Neural progenitor cell (in vitro differentiated cells): ENCODE measurements around the gene NR3C2.

Experiments
- EZH2 ChIP-seq: fragments of 200-600 bp; sonication (generic); IDR thresholded peaks from 2 replicates; pipeline ENCODE4 v1.6.1; 2017; ENCODE audit warnings: antibody characterized with exemption, mild to moderate bottlenecking, moderate library complexity
- TF ChIP-seq, protein P1 (sequence below): fragments of 200-600 bp; sonication (generic); IDR thresholded peaks from 2 replicates; pipeline ENCODE4 v1.5.1; 2017; ENCODE audit warnings: antibody characterized with exemption, mild to moderate bottlenecking

DNA sequence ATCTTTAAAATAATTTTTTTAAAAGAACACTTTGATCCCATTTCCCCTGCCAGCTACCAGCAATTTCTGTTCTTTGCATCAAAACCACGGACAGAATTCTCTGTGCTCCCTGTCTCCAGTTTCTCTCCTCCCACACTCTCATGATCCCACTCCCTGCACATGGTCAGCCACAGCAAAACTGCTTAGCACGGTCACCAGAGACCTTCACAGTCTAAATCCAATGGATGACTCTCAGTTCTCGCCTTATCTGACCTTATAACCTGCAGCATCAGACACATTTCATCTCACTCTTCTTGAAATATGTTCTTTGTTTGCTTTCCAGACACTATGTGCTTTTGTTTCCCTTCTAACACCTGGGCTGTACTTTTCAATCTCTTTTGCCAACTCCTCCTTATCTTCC, 131.5 kb downstream of the NR3C2 start:
- no peak for TF ChIP-seq EZH2
- TF ChIP-seq, protein P1, sequence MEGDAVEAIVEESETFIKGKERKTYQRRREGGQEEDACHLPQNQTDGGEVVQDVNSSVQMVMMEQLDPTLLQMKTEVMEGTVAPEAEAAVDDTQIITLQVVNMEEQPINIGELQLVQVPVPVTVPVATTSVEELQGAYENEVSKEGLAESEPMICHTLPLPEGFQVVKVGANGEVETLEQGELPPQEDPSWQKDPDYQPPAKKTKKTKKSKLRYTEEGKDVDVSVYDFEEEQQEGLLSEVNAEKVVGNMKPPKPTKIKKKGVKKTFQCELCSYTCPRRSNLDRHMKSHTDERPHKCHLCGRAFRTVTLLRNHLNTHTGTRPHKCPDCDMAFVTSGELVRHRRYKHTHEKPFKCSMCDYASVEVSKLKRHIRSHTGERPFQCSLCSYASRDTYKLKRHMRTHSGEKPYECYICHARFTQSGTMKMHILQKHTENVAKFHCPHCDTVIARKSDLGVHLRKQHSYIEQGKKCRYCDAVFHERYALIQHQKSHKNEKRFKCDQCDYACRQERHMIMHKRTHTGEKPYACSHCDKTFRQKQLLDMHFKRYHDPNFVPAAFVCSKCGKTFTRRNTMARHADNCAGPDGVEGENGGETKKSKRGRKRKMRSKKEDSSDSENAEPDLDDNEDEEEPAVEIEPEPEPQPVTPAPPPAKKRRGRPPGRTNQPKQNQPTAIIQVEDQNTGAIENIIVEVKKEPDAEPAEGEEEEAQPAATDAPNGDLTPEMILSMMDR = no peak
